GM21423 (cell line): ENCODE measurements around the gene FCSK.

Source experiments
- ATAC-seq: cut with Tn5 transposase; IDR thresholded peaks from one replicate; pipeline ENCODE4 v1.9.1; 2021; ENCODE audit warnings: mild to moderate bottlenecking, moderate library complexity; ENCODE audit not compliant: unreplicated experiment

The FCSK gene

GRCh38 chr16:70453117-70453891 lies 1.1 kb upstream of the FCSK start:
- ATAC-seq = no peak

GRCh38 chr16:70453892-70454221 lies 538 bp upstream of the FCSK start:
- ATAC-seq = no peak

DNA sequence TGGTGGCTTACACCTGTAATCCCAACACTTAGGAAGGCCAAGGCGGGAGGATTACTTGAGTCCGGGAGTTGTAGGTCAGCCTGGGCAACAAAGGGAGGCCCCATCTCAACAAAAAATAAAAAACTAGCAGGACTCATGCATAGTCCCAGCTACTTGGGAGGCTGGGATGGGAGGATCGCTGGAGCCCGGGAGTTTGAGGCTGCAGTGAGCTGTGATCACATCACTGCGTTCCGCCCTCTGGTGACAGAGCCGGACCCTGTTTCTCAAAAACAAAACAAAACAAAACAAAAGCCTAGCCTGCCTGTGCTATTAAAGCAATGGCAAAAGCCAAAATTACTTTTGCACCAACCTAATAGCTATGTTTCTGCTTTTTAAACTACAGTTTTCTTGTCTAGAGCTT lies 1.5 kb downstream of the FCSK start:
- ATAC-seq = no peak

DNA sequence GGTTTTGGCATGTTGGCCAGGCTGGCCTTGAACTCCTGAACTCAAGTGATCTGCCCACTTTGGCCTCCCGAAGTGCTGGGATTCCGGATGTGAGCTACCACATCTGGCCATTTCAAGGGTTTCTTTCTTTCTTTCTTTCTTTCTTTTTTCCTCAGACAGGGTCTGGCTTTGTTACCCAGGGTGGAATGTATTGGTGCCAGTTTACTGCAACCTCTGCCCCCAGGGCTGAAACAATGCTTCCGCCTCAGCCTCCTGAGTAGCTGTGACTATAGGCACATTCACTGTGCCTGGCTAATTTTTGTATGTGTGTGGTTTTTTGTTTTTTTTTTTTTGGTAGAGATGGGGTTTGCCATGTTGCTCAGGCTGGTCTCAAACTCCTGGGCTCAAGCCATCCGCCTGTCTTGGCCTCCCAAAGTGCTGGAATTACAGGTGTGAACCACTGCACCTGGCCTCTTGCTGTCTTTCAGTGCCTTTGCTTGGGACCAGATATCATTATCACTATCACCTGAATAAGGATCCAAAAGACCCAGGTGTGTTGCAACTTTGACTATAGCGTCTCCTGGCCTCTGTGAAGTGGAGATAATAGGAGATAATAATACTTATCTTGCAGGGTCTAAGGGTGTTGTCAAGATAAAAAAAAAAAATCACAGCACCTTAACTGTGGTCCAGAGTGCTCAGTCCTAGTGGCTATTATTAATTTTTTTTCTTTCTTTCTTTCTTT lies 3.2 kb downstream of the FCSK start:
- ATAC-seq = no peak

DNA sequence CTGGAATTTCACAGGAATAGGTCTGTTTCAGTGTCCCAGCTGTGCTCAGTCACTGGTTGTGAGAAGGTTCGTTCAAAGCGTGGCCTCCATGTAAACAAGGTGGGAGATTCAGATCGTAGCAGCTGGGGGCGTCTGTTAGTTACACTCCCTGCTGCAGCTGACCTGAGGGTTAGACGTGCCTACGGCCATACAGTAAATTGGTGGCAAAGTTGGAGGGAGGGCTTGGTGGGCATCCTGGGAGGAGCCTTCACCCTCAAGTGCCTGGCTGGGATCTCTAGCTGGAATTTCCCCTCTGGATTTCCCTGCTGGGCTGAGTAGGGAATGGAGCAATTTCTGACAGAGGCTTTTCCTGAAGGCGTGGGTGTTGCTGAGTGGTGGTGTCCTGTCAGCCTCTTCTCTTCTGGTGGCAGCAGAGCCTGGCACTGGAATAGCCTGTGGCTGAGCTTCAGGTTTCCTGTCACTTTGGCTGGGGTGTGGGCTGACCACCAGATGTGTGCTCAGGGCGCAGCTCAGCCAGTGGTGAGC lies 6.4 kb downstream of the FCSK start:
- no peak for ATAC-seq

DNA sequence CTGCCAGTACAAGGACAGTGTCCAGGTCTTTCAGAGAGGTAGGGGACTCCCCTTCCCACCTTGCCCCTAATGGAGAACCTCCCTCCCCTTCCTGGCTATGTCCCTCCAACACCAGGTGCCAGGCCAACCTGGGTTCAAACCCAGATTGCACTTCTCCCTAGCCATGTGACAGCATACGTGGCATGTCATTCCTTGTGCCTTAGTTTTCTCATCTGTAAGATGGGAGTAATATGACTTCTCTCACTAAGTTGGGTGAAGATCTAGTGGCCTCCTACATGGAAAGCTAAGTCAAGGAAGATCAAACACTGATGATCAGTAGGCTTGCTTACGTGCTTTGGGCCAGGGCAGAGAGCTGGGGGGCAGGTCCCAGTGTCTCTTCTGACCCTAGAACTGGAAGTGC lies 8.8 kb downstream of the FCSK start:
- no peak for ATAC-seq

DNA sequence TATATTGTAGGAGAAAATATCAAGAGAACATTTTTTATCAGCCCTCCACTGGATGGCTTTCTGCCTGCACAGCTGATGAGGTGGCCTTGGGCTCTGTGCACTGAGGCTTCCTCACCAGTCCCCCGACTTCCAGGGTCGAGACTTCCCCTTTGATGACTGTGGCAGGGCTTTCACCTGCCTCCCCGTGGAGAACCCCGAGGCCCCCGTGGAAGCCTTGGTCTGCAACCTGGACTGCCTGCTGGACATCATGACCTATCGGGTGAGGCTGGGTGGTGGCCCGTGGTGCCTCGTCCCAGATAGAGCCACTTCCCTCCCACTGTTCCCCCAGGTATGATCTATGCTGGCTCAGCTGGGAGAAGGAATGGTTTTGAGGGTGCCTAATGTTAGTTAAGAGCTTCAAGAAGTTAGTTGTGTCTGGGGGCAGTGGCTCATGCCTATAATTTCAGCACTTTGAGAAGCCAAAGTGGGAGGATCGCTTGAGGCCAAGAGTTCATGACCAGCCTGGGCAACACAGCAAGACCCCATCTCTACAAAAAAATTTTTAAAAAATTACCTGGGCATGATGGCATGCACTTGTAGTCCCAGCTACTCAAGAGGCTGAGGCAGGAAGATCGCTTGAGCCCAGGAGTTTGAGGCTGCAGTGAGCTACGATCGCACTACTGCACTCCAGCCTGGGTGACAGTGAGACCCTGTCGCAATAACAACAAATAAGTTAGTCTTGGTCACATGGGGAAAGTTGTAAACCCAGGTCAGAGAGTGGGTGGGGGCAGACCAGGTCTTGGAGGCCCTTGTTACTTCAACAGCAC lies 11.8 kb downstream of the FCSK start:
- ATAC-seq = no peak

DNA sequence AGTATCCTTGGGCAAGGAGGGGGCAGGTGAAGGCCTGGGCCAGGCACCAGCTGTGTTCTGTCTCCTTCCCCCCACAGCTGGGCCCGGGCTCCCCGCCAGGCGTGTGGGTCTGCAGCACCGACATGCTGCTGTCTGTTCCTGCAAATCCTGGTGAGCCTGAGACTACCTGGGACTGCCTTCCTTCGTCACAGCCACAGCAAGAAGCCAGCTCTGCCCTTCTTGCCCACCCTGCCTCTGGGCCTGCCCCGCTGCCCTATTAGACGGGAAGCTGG lies 12.3 kb downstream of the FCSK start:
- ATAC-seq = no peak

DNA sequence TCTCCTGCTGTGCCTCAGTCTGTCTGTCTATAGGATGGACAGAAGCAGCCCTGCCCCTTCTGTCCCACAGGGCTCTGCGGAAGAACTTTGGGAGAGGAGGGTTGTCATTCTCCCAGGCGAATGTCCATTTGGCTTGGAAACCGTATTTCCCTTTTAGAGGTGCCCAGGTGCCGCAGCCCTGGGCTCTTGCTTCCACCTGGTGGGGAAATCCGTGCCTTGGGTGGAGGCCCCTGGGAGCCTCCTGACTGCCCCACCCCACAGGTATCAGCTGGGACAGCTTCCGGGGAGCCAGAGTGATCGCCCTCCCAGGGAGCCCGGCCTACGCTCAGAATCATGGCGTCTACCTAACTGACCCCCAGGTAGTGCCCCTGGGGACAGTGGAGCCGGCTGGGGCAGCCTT lies 12.7 kb downstream of the FCSK start:
- no peak for ATAC-seq

DNA sequence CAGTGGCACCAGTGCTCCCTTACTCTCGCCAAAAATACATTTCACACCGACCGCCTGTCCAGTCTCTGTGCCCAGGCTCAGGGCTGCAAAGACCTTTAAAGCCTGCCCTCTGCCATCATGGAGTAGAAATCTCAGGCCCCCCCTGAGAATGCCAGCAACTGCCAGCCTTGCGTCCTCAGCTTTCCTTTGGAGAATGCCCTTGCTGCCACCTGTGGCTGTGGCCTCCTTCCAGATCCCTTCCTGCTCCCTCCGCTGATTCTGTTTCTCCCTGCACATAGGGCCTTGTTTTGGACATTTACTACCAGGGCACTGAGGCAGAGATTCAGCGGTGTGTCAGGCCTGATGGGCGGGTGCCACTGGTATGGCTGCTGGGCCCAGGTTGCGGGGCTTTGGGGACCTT lies 13.2 kb downstream of the FCSK start:
- no peak for ATAC-seq

- no peak for ATAC-seq
These were observed 14.6 kb downstream of the FCSK start for GRCh38 chr16:70468776-70469525.

GRCh38 chr16:70470141-70470926 lies 15.9 kb downstream of the FCSK start:
- ATAC-seq = no peak

DNA sequence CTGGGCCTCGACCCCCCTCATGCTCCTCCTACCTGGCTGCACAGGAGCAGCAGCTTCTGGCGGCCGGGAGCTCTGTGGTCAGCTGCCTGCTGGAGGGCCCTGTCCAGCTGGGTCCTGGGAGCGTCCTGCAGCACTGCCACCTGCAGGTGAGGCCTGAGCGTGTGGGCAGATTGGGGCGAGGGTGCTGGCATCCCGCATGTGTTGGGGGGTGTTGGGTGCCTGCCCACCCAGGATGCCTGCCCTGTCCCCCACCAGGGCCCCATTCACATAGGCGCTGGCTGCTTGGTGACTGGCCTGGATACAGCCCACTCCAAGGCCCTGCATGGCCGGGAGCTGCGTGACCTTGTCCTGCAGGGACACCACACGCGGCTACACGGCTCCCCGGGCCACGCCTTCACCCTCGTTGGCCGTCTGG lies 16.5 kb downstream of the FCSK start:
- ATAC-seq = no peak

- ATAC-seq = no peak
These were observed 18.5 kb downstream of the FCSK start for GRCh38 chr16:70472786-70473433.

DNA sequence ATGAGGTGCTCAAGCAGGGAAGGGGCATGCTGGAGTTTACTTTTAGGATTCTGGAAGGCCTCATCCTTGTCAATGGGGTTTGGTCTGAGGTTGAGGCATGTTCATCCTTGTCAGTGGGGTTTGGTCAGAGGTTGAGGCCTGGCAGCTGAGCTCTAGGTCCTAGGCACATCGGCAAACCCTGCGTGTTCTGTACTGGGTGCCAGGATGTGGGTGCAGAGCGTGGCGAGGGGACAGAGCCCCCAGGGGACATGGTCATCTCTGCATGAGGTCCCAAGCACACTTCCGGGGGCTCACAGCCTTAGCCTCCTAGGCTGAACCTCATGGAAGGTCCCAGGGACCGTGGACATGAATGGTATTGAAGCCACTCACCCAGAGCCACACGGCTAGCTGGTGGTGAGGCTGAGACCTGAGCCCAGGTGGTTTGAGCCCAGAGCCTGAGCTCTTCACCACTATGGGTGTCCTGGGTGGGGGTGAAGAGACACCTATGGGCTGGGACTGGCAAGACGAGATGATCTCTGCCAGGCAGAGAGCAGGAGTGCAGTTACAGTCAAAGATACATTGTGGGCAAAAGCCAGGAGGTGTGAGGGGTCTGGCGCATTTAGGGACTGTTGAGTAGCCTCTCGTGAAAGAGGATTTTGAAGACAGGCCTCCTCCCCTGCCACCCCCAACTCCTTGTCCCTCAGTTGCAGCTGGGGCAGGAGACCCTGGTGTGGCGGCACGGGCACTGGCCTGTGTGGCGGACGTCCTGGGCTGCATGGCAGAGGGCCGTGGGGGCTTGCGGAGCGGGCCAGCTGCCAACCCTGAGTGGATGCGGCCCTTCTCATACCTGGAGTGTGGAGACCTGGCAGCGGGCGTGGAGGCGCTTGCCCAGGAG lies 19.3 kb downstream of the FCSK start:
- no peak for ATAC-seq

- no peak for ATAC-seq
These were observed 20.1 kb downstream of the FCSK start for GRCh38 chr16:70474320-70475053.

DNA sequence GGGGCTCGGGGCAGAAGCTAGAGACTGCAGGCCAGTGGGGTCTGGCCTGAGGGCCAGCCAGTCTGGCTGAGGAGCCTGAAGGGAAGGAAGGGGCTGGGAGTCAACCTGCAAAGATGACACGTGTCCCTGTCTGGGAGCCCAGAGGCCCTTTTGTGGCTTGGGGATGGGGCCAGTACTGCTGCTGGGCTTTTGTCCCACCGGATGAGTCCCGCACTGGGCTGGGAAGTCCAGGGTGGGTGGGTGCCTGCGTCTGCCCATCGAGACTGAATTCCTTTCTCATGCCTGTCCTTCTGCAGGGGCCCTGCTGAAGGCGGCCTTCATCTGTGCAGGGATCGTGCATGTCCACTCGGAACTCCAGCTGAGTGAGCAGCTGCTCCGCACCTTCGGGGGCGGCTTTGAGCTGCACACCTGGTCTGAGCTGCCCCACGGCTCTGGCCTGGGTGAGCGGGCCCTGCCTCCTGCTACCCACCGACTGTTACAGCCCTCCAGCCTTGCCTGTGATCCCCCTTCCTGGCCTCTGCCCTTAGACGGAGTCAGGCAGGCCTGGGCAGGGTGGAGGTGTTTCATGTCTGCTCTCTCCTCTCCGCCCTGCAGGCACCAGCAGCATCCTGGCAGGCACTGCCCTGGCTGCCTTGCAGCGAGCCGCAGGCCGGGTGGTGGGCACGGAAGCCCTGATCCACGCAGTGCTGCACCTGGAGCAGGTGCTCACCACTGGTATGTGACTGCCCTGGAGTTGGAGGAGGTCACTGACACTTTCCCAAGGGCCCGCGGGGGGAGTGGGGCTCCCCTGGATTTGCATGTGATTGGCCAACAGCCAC lies 20.9 kb downstream of the FCSK start:
- ATAC-seq = no peak
